NK-92 (cell line): Measurements from ENCODE around the gene LY6G5B.

ENCODE experiments used
- DNase-seq: peaks from one replicate; lab custom pipeline; 2025; ENCODE audit not compliant: unreplicated experiment; lab: John Stamatoyannopoulos, UW

The LY6G5B gene

GRCh38 chr6:31662124-31662723, 7.6 kb upstream of the LY6G5B start:
- DNase-seq, result no peak

DNA sequence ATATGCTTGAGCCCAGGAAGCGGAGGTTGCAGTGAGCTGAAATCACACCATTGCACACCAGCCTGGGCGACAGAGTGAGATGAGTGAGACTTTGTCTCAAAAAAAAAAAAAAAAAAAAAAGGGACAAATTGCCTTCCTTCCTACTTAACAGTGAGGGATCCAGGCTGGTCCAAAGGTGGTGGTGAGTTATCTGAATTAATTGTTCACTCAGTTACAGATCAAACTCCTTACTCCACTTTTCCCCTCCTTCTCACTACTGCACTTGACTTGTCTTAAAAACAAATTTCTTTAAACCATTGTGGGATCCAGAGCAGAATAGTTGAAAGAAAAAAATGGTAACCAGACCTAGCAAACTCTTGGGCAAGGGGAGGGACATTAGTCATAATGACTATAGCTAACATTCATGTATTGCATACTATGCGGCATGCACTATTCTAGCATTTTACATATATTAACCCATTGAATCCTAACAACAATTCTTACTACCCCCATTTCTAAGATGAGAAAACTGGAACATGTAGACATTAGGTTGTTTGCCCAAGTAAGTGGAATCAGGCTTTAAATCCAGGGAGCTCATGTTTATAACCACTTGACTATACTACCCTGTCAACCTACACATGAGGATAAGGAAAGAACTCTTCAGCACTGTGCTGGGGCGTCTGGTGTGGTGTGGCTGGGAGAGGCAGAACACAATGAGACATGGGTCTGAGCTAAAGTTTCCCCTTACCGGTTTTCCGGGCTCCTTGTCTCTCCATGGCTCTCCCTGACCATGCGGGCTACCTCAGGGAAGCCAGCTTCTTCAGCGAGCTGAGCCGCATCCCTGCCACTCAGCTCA, 6.4 kb upstream of the LY6G5B start:
- no peak for DNase-seq

DNA sequence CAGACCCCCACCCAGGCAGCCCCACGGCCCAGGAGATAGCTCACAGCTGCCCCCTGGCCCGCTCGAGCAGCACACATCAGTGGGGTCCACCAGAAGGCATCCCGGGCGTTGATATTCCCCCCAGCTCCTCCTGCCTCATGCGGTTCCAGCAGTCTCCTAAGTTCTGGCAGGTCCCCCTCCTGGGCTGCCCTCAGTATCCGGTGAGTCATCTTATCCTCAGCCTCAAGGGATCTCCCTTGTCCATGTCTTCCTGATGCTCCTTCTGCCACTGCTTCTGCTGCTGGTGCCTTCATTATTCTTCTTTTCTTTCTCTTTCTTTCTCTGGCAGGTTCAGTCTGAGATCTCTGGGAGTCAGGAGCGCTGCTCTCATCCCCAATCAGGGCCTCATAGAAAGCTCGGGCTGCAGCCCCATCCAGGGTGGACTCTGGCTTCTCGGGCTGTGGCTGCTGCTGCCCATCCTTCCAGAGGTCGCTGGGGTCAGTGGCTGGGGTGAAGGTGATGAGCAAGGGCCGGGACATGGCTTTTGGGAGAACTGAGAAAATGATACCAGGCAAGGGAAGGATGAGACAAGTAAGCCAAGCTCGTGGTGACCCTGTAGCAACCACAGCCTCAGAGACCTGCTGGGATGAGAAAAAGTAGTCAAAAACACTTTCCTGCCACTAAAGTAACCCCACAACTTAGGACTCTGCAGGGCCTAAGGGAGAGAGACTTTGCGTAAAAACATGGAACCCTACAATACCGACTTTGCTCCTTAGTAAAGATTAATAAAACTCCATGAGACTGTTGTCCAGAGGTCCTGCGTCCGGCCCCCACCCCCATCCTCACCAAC, 5.6 kb upstream of the LY6G5B start:
- no peak for DNase-seq

DNA sequence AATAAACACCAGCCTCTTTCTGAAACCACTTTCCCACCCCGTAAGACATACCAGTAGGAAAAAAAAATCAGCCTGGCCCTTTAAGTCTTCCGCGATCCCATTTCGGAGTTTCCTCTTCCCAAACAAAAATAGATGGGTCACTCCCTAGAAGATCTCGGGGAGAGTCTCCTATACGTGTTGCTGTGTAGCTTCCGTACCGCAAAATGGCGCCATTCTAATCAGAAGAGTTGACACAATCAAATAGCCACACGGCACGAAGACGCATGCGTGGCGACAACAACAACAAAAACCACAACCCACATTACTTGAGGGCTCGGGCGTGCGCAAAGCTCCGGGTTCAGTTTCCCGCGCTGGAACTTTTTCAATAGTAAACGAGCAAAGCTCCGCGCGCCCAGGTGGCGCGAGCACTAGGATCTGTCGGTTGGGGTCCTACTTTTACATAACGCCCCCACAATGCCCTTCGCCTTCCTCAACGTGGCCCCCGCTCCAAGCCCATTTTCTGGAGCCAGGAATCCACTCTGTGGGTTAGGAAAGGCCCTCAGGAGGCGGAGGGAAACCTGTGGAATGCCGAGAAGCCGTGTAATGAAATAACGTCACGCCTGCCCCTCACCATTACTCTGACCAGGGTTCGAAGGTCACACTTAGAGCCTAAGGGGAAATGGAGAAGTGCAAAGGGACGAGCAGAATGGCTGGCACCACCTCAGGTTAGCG, 4.8 kb upstream of the LY6G5B start, which contains the start of gene GPANK1:
Gene GPANK1 (minus strand): TSS at position 208 of the 711 bp plus-strand sequence. CDS start 519 bp downstream, outside the sequence.
- peak; percentile 67 for DNase-seq

DNA sequence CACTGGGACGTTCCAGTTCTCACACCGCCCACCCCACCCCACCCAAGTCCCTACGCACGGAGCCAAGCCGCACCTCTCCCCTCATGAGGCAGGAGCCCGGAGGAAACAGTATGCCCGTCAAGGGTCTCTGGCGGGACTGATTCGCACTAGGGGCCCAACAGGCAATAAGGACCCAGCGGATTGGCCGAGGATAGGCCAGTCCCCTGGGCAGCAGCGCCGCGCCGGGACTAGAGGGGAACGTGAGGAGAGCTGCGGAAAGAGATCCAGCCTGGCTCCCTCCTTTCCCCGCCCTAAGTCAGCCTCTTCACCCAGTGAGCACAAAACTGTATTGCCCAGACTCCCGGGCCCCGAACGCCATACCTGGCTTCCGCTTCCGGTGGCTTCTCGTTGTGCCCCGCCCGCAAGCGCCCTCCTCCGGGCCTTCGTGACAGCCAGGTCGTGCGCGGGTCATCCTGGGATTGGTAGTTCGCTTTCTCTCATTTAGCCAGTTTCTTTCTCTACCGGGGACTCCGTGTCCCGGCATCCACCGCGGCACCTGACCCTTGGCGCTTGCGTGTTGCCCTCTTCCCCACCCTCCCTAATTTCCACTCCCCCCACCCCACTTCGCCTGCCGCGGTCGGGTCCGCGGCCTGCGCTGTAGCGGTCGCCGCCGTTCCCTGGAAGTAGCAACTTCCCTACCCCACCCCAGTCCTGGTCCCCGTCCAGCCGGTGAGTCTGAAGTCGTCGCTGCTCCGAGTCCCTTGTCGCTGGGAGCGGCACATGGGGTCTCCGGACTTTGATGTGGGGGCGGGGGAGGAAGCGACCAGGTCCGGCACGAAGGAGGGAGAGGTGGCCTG, 4.1 kb upstream of the LY6G5B start, which contains the start of gene CSNK2B:
Gene CSNK2B (plus strand): TSS at position 580 of the 836 bp plus-strand sequence. CDS start 752 bp downstream, outside the sequence.
- peak; percentile 90 for DNase-seq

DNA sequence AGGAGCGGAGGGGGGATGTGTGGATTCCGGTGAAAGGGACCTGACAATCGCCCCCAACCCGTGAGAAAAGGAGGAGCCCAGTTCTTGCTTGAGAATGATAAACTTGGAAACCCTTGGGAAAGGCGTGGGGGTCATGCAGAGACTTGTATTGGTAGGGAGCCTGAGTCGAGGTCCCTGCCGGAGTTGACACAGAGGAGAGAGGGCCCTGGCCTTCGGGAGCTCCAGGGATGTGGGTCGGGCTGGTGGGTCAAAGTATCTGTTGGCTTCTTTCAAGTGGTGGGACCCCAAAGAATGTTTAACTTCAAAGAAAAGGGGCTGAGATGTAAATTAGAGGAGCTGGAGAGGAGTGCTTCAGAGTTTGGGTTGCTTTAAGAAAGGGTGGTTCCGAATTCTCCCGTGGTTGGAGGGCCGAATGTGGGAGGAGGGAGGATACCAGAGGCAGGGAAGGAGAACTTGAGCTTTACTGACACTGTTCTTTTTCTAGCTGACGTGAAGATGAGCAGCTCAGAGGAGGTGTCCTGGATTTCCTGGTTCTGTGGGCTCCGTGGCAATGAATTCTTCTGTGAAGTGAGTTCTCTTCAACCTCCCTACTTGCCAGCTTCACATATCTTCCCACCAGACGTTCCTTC, 3.3 kb upstream of the LY6G5B start:
- no peak for DNase-seq

DNA sequence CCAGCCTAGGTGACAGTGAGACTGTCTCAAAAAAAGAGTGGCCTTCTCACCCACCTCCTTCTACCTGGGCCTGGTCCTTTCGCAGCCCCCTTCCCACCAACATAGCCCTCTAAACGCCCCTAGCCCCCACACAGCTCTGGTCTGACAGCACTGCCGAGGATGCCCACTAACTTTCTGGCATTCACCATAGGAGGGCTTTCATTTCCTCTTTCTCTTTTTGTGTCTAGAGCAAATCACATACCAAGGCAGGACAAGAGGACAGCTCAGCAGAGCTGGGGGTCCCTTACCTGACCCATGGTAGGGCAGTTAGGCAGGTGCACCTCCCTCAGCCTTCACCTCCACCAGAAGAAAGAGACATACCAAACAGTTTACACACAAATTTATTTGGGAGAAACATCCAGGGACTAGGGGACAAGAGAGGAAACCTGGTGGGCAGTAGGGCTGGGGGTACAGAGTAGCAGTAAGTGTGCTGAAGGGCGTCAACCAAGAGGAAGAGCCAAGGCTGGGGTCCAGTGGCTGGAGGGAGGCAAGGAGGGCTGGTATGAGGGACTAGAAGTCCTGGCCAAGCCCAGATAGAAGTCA, 6.6 kb downstream of the LY6G5B start:
- no peak for DNase-seq

DNA sequence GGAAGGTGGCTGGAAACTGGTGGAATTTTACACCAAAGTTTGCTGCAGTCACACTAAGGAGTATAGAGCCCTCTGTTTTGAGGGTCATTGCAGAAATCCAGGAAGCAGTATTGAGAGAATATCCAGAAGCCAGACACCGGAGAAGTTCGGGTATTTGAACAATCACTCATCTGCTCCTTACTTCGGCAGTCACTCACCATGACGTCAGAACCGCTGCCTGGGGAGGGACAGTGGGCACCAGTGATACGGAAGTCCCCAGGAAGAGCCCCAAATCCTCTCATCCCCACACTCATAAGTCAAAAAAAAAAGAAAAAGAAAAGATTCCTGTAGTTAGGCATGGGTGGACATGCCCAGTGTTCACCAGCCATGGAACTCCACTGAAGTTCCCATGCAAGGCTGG, 7.1 kb downstream of the LY6G5B start:
- DNase-seq, result no peak

DNA sequence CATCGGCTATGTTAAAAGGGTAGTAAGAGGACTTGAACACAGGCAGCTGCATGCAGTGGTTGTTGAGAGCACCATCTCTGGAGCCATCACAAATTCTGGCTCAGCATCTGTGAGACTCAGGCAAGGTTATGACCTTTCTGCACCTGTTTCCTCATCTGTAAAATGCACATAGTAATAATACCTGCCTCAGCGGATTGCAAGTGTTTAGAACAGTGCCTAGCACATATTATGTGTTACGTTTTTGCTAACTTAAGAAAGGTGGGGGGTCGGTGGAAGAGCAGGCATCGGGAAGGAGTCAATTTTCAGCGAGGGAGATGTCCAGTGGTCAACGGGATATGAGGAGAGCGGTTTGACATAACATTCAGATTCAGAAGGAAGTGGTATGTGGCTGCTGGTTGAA, 8.2 kb downstream of the LY6G5B start:
- no peak for DNase-seq

DNA sequence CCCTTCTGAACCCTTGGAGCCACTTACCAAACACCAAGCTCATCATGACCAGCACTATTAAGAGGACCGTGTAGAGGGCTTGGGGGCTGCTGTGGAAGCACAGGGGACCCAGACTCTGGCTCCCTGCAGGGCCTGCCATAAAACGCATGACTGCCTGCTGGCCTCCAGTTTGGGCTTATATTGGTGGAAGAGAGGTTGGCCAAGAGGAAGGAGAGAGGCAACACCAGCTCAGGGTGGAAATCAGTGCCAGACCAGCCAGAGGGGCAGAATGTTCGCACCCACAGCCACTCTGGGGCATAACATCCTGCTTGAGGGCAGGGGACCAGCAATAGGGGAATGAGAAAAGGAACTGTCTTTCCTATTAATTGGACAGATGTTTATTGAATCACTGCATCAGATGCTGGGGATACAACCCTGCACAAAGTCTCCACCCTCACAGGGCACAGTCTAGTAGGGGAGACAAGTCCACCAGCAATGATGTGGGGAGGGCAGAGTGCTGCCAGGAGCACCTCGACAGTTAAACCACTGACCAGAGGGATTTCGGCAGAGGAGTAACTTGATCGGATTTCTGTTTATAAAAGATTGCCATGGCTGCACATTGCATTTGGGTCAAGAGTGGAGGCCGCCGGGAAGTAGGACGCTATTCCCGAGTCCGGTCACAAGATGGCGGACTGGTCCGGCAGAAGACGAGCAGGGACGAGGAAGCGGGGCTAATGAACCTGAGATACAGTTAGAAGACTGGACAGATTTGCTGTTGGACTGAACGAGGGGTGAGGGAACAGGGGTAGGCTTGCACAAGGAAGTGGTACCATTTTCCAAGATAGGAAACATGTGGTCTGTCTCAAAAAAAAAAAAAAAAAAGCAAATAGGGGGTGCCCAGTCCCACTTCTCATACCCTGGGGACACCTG, 10.7 kb downstream of the LY6G5B start, which contains the start of gene LY6G5C:
Gene LY6G5C (minus strand): TSS at position 842 of the 909 bp plus-strand sequence. CDS start 694 bp downstream, at position 148.
- DNase-seq, result no peak

DNA sequence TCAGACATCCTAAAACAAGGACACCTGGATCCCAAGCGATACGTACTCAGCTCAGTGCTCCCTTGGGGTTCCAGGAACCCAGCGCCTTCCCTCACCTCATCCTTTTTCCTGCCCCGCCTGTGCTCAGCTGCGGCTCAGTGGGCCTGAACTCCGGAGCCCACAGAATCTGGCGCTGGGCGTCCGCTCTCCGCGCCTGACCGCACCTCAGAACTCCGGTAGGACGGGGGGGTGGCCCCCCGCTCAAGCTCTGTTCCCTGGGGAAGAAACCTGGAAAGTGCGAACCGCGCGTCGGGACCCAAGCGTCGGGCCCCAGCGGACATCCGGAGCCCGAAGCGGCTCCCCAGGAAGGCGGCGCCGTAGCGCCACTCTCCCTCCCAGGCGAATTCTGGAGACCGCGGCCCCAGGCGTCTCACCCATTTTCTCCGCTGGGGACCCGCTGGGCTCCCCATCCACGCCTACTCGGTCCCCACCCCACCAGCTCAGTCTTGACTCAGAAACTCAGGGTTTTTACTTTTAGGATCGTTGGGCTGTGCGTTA, 11.4 kb downstream of the LY6G5B start:
- DNase-seq, result no peak

DNA sequence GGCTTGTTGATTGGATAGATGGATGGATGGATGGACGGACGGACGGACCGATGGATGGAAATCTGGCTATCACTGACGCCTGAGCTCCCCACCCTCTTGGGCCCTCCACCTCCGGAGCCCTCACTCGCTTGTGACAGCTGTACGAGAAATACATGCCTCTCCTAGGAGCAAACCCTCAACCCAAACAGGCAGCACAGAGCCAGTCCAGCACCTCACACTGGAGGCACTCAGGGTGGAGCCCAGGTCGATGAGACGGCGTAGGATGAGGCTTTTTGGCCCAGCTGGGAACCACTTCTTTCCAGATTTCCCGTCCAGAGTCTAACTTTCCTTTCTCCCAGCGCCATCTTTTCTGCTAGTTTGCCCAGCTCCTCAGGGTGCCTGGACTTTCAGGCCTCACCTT, 13.8 kb downstream of the LY6G5B start:
- no peak for DNase-seq

DNA sequence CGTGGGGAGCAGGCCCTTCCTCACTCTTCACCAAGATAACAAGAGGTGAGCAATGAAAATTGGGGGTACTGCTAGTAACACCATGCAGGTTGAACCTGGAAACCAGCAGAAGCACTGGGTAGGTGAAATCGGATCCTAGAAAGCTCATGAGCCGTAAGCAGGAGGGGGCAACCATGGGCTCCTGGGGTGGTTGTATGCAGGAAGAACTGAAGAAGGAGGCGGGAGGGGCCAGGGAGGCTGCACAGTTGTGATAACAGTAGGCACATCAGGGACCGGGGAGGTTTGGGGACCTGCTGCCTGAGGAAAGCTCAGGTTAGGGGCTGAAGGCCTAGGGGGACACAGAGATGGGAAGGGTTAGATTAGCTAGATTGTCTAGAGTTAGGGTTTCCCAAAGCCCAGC, 16.7 kb downstream of the LY6G5B start:
- no peak for DNase-seq

GRCh38 chr6:31687321-31687720, 17.5 kb downstream of the LY6G5B start:
- no peak for DNase-seq

DNA sequence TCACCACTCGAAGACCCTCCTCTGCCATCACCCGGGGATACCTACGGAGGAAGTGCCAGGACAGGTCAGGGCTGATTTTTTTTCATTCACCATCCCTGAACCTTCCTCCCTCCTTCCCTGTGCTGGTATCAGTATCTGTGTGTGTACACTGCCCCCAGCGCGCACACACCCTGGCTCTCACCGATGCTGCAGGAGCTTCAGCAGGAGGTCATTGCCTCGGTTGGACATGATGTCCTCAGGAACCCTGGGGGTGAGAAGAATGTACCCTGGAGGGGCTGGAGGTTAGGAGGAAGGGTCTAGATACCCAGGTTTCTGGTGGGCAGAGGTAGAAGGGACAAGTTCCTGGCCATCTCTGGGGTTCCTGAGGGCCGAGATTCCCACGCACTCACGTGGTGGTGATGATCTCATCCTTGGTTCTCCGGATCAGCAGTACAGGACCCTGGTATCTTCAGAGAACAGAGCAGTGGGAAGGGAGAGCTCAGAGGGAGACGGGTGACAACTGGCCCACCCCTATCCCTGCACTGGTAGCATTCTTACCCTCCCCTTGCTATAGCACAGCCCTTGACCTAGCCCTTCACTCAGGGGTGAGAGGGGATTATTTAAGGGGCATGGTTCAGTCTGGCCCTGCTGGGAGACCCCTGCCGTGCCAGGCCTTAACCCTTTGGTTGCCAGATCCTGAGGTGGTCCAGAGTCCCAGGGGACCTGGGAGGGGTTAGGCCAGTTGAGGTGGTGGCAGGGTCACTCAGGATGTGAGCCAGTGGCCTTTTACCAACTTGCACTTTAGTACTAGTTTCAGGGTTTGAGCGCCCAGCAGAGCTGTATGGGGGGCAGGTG, 18.3 kb downstream of the LY6G5B start:
- no peak for DNase-seq

GRCh38 chr6:31689249-31690110, 19.7 kb downstream of the LY6G5B start:
- DNase-seq, result no peak
